Activated gamma-delta T cell treated with Interleukin-2 at 50 U/mL for 16 hours (primary cell): ENCODE data around the gene ADPRH.
"Not testable (repeated sequence)": the region's sequence is repeated elsewhere in the genome, so short reads cannot be mapped to it uniquely, and the experiment has no call there.

Experiments
- DNase-seq: peaks from one replicate; pipeline ENCODE4 v3.0.0-alpha.2; 2020

Gene ADPRH

GRCh38 chr3:119579366-119580066 is at the start of gene ADPRH:
Gene ADPRH, plus strand, starts transcription at chr3:119579492. Its CDS starts 2,678 bp downstream, at chr3:119582170.
- DNase-seq: peak; percentile 25

GRCh38 chr3:119529883-119530282 is 49.4 kb upstream of the ADPRH start:
- no peak for DNase-seq

- DNase-seq: no peak
Measured at GRCh38 chr3:119530456-119530855, 48.8 kb upstream of the ADPRH start.

- DNase-seq: no peak
Measured at GRCh38 chr3:119531151-119531550, 48.1 kb upstream of the ADPRH start.

- no peak for DNase-seq
Measured at GRCh38 chr3:119534296-119534695, 45.0 kb upstream of the ADPRH start.

- no peak for DNase-seq
Measured at GRCh38 chr3:119536757-119537156, 42.5 kb upstream of the ADPRH start.

- DNase-seq: no peak
Measured at GRCh38 chr3:119538772-119539171, 40.5 kb upstream of the ADPRH start.

- no peak for DNase-seq
Measured at GRCh38 chr3:119541547-119541946, 37.7 kb upstream of the ADPRH start.

GRCh38 chr3:119542168-119542767 is 37.0 kb upstream of the ADPRH start:
- no peak for DNase-seq

- no peak for DNase-seq
Measured at GRCh38 chr3:119543147-119543546, 36.1 kb upstream of the ADPRH start.

- DNase-seq: no peak
Measured at GRCh38 chr3:119547227-119547626, 32.1 kb upstream of the ADPRH start.

GRCh38 chr3:119548341-119548740 is 31.0 kb upstream of the ADPRH start:
- DNase-seq: no peak

GRCh38 chr3:119550192-119550910 is 28.9 kb upstream of the ADPRH start:
- no peak for DNase-seq

GRCh38 chr3:119551598-119551997 is 27.7 kb upstream of the ADPRH start:
- no peak for DNase-seq

- DNase-seq: not testable (repeated sequence)
Measured at GRCh38 chr3:119552928-119553327, 26.4 kb upstream of the ADPRH start.

GRCh38 chr3:119553823-119554415 is 25.4 kb upstream of the ADPRH start:
- no peak for DNase-seq

- DNase-seq: no peak
Measured at GRCh38 chr3:119555309-119555735, 24.0 kb upstream of the ADPRH start.

- DNase-seq: no peak
Measured at GRCh38 chr3:119555929-119556328, 23.4 kb upstream of the ADPRH start.

- DNase-seq: no peak
Measured at GRCh38 chr3:119557192-119557876, 22.0 kb upstream of the ADPRH start.

- DNase-seq: no peak
Measured at GRCh38 chr3:119557877-119558269, 21.4 kb upstream of the ADPRH start.

GRCh38 chr3:119558626-119559317 is 20.5 kb upstream of the ADPRH start:
- DNase-seq: no peak

- peak; percentile 24 for DNase-seq
Measured at GRCh38 chr3:119559441-119559963, 19.8 kb upstream of the ADPRH start, which contains the start of gene CD80. Gene CD80, minus strand, starts transcription at chr3:119559614. Its CDS starts 1,886 bp downstream, at chr3:119557728.
